Adrenal gland (tissue), 12 donors: Measurements from ENCODE around the gene CCDC159. TPM values are rescaled to one million over a fixed set of nuclear protein-coding genes. Genes with fewer than 3 reads are reported as not detected.

Source experiments
- DNase-seq, 7 donors: peaks; one replicate each; pipeline ENCODE4 v3.0.0-alpha.2; 2019 to 2020
- H3K27ac ChIP-seq, 5 donors: fragments of 200-600 bp; sonication (generic) in 4 of 5; 1 replicate in 3 of 5; 2 replicates in 2 of 5; pipeline versions ENCODE4 v1.5.1 to v1.8.0; 2016 to 2020; ENCODE audit warnings: mild to moderate bottlenecking in 1 of 5
- H3K27me3 ChIP-seq: fragments of 200-600 bp; 2 replicates; pipeline ENCODE4 v1.8.0; 2021
- H3K36me3 ChIP-seq, 2 donors: fragments of 200-600 bp; replicated peaks in 1 of 2; 1 replicate in 1 of 2; 2 replicates in 1 of 2; pipeline versions ENCODE4 v1.5.1 to v1.8.0; 2018 to 2022
- H3K4me1 ChIP-seq, 2 donors: fragments of 200-600 bp; replicated peaks in 1 of 2; 1 replicate in 1 of 2; 2 replicates in 1 of 2; pipeline versions ENCODE4 v1.5.1 to v1.8.0; 2018 to 2021
- H3K4me3 ChIP-seq, 4 donors: fragments of 200-600 bp; sonication (generic) in 3 of 4; one replicate each; pipeline ENCODE4 v1.5.1; 2016 to 2018
- H3K9me3 ChIP-seq, 3 donors: fragments of 200-600 bp; sonication (generic) in 1 of 3; replicated peaks in 1 of 3; 1 replicate in 2 of 3; 2 replicates in 1 of 3; pipeline versions ENCODE4 v1.5.1 to v1.8.0; 2016 to 2021
- POLR2A ChIP-seq, 2 donors: fragments of 450-650 bp; IDR thresholded peaks; one replicate each; pipeline ENCODE4 v1.6.1; 2017; ENCODE audit warnings: antibody characterized with exemption in 2 of 2, mild to moderate bottlenecking in 2 of 2, moderate library complexity in 1 of 2
- WGBS, 4 donors: extraction: QIAGEN DNeasy Blood & Tissue Kit in 2 of 4; methylation state at CpG; one replicate each; pipeline versions ENCODE4 v1.1.5 to v1.1.7; 2013 to 2017; 5-methylcytosine and 5-hydroxymethylcytosine counted together
- intact Hi-C, 2 donors: fragments of 100-400 bp; cut with DNase I; formaldehyde crosslinking; loops; one replicate each; pipeline versions ENCODE4 v1.14.1 to v1.15.0; 2022 to 2023
- polyA plus RNA-seq, 3 donors: library from polyadenylated mRNA; stranded (reverse); fragments of 200-250 nt in 2 of 3; fragments of 350-450 nt in 1 of 3; fragmentation: Illumina TruSeq in 1 of 3; extraction: RNeasy Lipid Tissue Mini Kit (QIAGEN cat#74804) in 1 of 3; gene quantifications; one replicate each; pipeline ENCODE4 v1.2.3, GENCODE V29; 2013 to 2014
- total RNA-seq, 9 donors: library from RNA; depleted of rRNA in 4 of 9; stranded (reverse); fragments of >200 nt in 4 of 9; fragments of 120-200 nt in 1 of 9; fragmentation: NEBNext Ultra II Directional in 1 of 9; extraction: Animal tissue kit (Norgen Biotek cat#: 25700) in 1 of 9; gene quantifications; one replicate each; pipeline versions ENCODE4 v1.1.0 to v1.2.4, GENCODE V29; 2013 to 2023
- TF ChIP-seq, protein P1 (sequence below), 6 experiments: fragments of 450-650 bp in 4 of 6; fragments of 200-600 bp in 2 of 6; sonication (generic) in 1 of 6; IDR thresholded peaks; 1 replicate in 5 of 6; 2 replicates in 1 of 6; pipeline versions ENCODE4 v1.5.1 to v1.8.0; 2016 to 2021; ENCODE audit warnings: antibody characterized with exemption in 6 of 6, mild to moderate bottlenecking in 2 of 6, moderate library complexity in 1 of 6
- donor health status: healthy with polysubstance abuse.
- donor health status: Bipolar disorder and iron deficiency.
- donor health status: DM: yes; HTN: yes; CAD: no.
- donor health status: DM: no; HTN: no; CAD: no.
- donor health status: DM: no; HTN: no; CAD: no.
- donor health status: DM: yes; HTN: yes; CAD: no.

Gene CCDC159
- total and polyA plus RNA-seq, 12 donors = 24.1 to 479 (median 58.8) TPM

DNA sequence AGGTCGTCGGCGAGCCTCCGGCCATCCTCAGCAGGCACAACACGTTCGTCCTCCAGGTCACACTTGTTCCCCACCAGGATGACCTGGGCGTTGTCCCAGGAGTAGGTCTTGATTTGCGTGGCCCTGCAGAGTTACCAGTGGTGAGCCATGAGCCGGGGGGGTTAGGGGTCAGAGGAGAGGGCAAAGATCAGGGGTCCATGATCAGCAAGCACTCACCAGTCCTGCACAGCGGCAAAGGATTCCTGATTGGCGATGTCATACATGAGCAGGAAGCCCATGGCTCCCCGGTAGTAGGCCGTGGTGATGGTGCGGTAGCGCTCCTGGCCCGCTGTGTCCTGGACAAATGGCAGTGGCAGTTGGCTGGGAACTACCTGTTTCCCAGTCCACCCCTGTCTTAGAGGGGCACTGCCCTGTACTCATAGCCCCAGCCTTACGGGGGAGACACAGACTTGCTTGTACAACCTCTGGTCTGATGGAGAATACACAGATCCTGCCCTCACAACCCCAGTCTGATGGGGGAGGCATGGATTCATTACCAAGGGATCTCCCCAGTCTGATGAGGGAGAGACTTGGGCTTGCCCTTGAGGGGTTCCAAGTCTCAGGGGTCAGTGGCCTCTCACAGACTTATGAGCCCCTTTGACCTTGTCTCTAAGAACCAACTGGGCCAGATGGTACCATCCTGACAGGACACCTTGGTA, 10.7 kb upstream of the CCDC159 start:
- H3K27ac ChIP-seq = no peak overlapping the region
- no peaks in the 10 kb centered on the region for H3K9me3 ChIP-seq
- 91 to 100% (median 95%) methylated on average over 1 to 17 of the region's 17 CpGs for WGBS, 4 donors
- no peaks in the 10 kb centered on the region for H3K27me3 ChIP-seq
- TF ChIP-seq, protein P1, sequence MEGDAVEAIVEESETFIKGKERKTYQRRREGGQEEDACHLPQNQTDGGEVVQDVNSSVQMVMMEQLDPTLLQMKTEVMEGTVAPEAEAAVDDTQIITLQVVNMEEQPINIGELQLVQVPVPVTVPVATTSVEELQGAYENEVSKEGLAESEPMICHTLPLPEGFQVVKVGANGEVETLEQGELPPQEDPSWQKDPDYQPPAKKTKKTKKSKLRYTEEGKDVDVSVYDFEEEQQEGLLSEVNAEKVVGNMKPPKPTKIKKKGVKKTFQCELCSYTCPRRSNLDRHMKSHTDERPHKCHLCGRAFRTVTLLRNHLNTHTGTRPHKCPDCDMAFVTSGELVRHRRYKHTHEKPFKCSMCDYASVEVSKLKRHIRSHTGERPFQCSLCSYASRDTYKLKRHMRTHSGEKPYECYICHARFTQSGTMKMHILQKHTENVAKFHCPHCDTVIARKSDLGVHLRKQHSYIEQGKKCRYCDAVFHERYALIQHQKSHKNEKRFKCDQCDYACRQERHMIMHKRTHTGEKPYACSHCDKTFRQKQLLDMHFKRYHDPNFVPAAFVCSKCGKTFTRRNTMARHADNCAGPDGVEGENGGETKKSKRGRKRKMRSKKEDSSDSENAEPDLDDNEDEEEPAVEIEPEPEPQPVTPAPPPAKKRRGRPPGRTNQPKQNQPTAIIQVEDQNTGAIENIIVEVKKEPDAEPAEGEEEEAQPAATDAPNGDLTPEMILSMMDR (IDR thresholded peaks at IDR 0.05) = no peak
- TF ChIP-seq POLR2A (IDR thresholded peaks at IDR 0.05) = no peak
- H3K4me3 ChIP-seq = no peak overlapping the region
- DNase-seq = no peak
- H3K4me1 ChIP-seq = peaks cover 11 to 13% of the 10 kb centered on the region in 2 donors
- H3K36me3 ChIP-seq = peaks cover 0 to 35% of the 10 kb centered on the region in 2 donors
- intact Hi-C loops = no loop called here

DNA sequence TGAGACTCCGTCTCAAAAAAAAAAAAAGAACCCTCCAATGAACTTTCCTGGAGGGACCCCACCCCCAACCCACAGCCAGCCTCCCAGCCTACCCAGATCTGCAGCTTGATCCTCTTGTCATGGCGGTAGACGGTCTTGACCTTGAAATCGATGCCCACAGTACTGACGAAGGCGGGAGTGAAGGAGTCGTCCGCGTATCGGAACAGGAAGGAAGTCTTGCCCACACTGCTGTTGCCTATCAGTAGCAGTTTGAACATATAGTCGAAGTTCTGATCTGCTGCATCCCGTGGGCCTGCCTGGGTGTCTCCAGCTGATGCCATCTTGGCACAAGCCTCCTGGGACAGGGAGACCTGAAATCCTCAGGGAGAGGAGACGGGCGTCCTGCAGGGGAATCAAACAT, 9.2 kb upstream of the CCDC159 start:
- Histone ChIP-seq H3K9me3 (no peaks in the 10 kb centered on the region), H3K4me3 (no peak overlapping the region), H3K27me3 (no peaks in the 10 kb centered on the region), H3K27ac (no peak overlapping the region), H3K36me3 (peaks cover 0 to 35% of the 10 kb centered on the region in 2 donors), H3K4me1 (peaks cover 11 to 13% of the 10 kb centered on the region in 2 donors)
- TF ChIP-seq POLR2A (IDR thresholded peaks at IDR 0.05) = no peak
- TF ChIP-seq, protein P1 (IDR thresholded peaks at IDR 0.05) = no peak
- WGBS, 4 donors = 68 to 94% (median 73%) methylated on average over 10 to 14 of the region's 14 CpGs
- intact Hi-C loops = no loop called here
- no peak for DNase-seq

DNA sequence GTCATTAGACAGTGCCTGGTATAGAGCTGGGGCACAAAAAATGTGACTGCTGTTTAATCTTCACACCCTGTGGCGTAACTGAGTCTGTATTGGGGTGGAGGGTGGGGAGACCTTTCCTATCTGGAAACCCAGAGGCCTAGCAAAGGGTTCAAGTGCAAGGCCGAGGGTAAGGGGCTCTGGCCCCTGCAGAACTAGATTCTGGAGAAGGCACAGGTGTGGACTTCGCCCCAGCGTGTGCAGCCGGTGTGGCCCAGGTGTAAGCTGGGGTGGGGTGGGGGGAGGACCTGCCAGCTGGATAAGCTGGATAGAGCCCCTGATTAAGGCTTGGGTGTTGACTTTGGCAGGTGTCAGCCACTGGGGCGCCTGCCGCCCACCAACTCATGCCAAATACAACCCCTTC, 8.2 kb upstream of the CCDC159 start:
- Histone ChIP-seq H3K27ac (peak overlapping the region in 2 of 5 donors; percentile 67 to 76), H3K4me1 (peaks cover 11 to 13% of the 10 kb centered on the region in 2 donors), H3K9me3 (no peaks in the 10 kb centered on the region), H3K27me3 (no peaks in the 10 kb centered on the region), H3K4me3 (no peak overlapping the region), H3K36me3 (peaks cover 0 to 26% of the 10 kb centered on the region in 2 donors)
- intact Hi-C loops = no loop called here
- 90 to 100% (median 97%) methylated on average over 1 to 7 of the region's 7 CpGs for WGBS, 4 donors
- DNase-seq = no peak
- TF ChIP-seq POLR2A (IDR thresholded peaks at IDR 0.05) = no peak
- TF ChIP-seq, protein P1 (IDR thresholded peaks at IDR 0.05) = no peak

DNA sequence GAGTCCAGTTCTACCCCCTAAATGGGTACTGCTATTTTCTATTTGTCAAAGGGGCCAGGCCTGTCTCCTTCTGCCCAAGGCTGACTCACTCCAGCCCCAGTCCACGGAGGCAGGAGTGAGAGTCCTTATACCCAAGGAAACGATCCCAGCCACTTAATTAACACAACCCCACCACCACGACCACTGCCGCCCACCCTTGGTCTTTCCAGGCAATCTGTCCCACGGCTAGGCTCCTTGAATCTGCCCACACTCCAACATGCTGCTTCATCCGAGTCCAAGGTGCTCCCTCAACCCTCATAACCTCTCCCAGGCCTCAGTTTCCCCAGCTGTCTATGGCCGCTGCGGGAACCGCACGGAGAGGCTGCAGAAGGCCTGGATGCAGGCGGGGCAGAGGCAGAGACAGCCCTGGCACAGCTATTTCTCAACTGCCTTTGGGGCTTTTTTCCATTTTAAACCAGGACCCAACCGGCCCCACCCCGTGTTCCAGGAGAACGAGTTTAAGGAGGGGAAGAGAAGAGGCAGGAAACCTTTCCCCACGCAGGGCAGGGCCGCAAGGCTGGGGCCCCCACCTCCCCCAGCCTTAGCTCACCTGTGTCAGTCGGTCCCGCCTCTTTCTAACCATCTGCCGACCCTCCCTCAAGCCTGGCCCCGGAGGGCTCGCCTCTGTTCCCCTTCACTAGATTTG, 7.6 kb upstream of the CCDC159 start:
- H3K27me3 ChIP-seq = no peaks in the 10 kb centered on the region
- H3K9me3 ChIP-seq = no peaks in the 10 kb centered on the region
- peak overlapping the region in 3 of 5 donors; percentile 2 to 76 (median 67) for H3K27ac ChIP-seq
- intact Hi-C loops = no loop called here
- H3K36me3 ChIP-seq = peaks cover 0 to 26% of the 10 kb centered on the region in 2 donors
- TF ChIP-seq POLR2A (IDR thresholded peaks at IDR 0.05) = no peak
- TF ChIP-seq, protein P1 (IDR thresholded peaks at IDR 0.05) = no peak
- 50 to 64% (median 53%) methylated on average over 16 to 21 of the region's 21 CpGs for WGBS, 4 donors
- peaks cover 15 to 18% of the 10 kb centered on the region in 2 donors for H3K4me1 ChIP-seq
- DNase-seq = no peak
- peak overlapping the region in 2 of 4 donors; percentile 56 to 86 for H3K4me3 ChIP-seq
